HFFc6 (cell line): ENCODE measurements around the gene TSEN2. TPM values are rescaled to one million over a fixed set of nuclear protein-coding genes. Genes with fewer than 3 reads are reported as not detected.

Experiments used
- DNase-seq: peaks from one replicate; pipeline ENCODE4 v3.0.0-alpha.2; 2018
- H3K27ac Mint-ChIP-seq: 2 replicates; pipeline ENCODE4 v1.8.0; 2020; ENCODE audit warnings: mild to moderate bottlenecking, mixed read lengths
- H3K27me3 Mint-ChIP-seq: 2 replicates; pipeline ENCODE4 v1.8.0; 2021; ENCODE audit warnings: mild to moderate bottlenecking, moderate library complexity, mixed read lengths; ENCODE audit not compliant: insufficient read depth
- H3K36me3 Mint-ChIP-seq: 2 replicates; pipeline ENCODE4 v1.8.0; 2021; ENCODE audit warnings: low read depth, mixed read lengths
- H3K4me1 Mint-ChIP-seq: 2 replicates; pipeline ENCODE4 v1.8.0; 2020; ENCODE audit warnings: low read depth, mixed read lengths
- H3K4me3 Mint-ChIP-seq: 2 replicates; pipeline ENCODE4 v1.8.0; 2020; ENCODE audit warnings: mild to moderate bottlenecking, moderate library complexity, mixed read lengths
- H3K9me3 Mint-ChIP-seq: 2 replicates; pipeline ENCODE4 v1.8.0; 2020; ENCODE audit warnings: mild to moderate bottlenecking, mixed read lengths
- total RNA-seq, 6 experiments: library from RNA; stranded (reverse); fragmentation: NEBNext Ultra II Directional; extraction: Animal tissue kit (Norgen Biotek cat#: 25700); gene quantifications; 2 replicates in 1 of 6; 3 replicates in 5 of 6; pipeline ENCODE4 v1.2.3, GENCODE V29; 2021
- TF ChIP-seq, protein P1 (sequence below): fragments of 200-600 bp; sonication (generic); IDR thresholded peaks from 2 replicates; pipeline ENCODE4 v1.5.0; 2021; ENCODE audit warnings: antibody characterized with exemption, mild to moderate bottlenecking

Gene TSEN2
- total RNA-seq, 6 experiments from 2014 or later: 9.3 to 15.5 (median 10.9) TPM

DNA sequence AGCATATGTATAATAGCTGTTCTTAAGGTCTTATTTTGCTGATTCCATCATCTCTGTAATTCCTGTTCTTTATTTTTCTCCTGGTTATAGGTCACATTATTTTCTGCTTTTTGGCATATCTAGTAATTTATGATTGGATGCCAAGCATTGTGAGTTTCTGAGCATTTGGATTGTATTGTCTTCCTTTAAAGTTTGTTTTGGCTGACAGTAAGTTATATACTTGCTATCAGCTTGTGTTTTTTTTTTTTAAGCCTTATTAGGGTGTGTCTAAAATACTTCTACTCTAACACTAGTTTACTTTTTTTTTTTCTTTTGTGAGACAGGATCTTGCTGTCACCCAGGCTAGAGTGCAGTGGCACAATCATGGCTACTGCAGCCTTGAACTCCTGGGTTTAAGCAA lies 82.7 kb downstream of the TSEN2 start:
- peaks cover 35% of the 10 kb centered on the region for H3K36me3 Mint-ChIP-seq
- H3K9me3 Mint-ChIP-seq: no peaks in the 10 kb centered on the region
- no peak overlapping the region for H3K4me3 Mint-ChIP-seq
- H3K4me1 Mint-ChIP-seq: peaks cover 50% of the 10 kb centered on the region
- no peak overlapping the region for H3K27ac Mint-ChIP-seq
- no peak for DNase-seq
- peaks cover 3% of the 10 kb centered on the region; the same call in 1 of the 2 replicates for H3K27me3 Mint-ChIP-seq
- TF ChIP-seq, protein P1, sequence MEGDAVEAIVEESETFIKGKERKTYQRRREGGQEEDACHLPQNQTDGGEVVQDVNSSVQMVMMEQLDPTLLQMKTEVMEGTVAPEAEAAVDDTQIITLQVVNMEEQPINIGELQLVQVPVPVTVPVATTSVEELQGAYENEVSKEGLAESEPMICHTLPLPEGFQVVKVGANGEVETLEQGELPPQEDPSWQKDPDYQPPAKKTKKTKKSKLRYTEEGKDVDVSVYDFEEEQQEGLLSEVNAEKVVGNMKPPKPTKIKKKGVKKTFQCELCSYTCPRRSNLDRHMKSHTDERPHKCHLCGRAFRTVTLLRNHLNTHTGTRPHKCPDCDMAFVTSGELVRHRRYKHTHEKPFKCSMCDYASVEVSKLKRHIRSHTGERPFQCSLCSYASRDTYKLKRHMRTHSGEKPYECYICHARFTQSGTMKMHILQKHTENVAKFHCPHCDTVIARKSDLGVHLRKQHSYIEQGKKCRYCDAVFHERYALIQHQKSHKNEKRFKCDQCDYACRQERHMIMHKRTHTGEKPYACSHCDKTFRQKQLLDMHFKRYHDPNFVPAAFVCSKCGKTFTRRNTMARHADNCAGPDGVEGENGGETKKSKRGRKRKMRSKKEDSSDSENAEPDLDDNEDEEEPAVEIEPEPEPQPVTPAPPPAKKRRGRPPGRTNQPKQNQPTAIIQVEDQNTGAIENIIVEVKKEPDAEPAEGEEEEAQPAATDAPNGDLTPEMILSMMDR: no peak

GRCh38 chr3:12568747-12569146 lies 84.5 kb downstream of the TSEN2 start:
- peaks cover 47% of the 10 kb centered on the region for H3K4me1 Mint-ChIP-seq
- TF ChIP-seq, protein P1: no peak
- no peak overlapping the region for H3K27ac Mint-ChIP-seq
- H3K9me3 Mint-ChIP-seq: no peaks in the 10 kb centered on the region
- no peak overlapping the region for H3K4me3 Mint-ChIP-seq
- DNase-seq: no peak
- H3K36me3 Mint-ChIP-seq: peaks cover 43% of the 10 kb centered on the region
- no peaks in the 10 kb centered on the region for H3K27me3 Mint-ChIP-seq

DNA sequence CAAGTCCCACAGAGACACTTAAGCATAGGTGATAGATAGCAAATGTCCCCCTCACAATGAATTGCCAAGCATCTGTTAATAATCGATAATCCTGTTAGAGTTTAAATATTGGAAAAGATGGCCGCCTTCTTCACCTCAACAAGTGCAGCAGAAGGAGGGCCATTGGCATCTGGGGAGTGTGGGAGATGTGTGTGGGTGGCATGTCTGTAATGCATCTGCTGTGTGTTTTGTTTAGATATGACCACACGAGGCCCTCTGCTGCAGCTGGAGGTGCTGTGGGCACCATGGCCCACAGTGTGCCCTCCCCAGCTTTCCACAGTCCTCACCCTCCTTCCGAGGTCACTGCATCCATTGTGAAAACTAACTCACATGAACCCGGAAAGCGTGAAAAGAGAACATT lies 85.6 kb downstream of the TSEN2 start:
- Mint-ChIP-seq H3K36me3 (peaks cover 52% of the 10 kb centered on the region), H3K9me3 (no peaks in the 10 kb centered on the region), H3K27me3 (no peaks in the 10 kb centered on the region; the same call in 1 of the 2 replicates), H3K27ac (no peak overlapping the region), H3K4me1 (peaks cover 53% of the 10 kb centered on the region), H3K4me3 (no peak overlapping the region)
- DNase-seq: no peak
- TF ChIP-seq, protein P1: no peak

DNA sequence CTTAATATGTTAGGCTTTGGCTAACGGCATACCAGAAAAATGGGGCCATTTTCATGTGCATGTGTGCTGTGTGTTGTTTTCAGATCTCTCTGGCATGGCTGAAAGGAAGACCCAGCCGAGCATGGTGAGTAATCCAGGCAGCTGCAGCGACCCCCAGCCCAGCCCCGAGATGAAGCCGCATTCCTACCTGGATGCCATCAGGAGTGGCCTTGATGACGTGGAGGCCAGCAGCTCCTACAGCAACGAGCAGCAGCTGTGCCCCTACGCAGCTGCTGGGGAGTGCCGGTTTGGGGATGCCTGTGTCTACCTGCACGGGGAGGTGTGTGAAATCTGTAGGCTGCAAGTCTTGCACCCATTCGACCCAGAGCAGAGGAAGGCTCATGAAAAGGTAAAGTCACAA lies 87.7 kb downstream of the TSEN2 start:
- H3K4me3 Mint-ChIP-seq: no peak overlapping the region
- no peak overlapping the region for H3K27ac Mint-ChIP-seq
- peaks cover 61% of the 10 kb centered on the region for H3K4me1 Mint-ChIP-seq
- TF ChIP-seq, protein P1: no peak
- H3K9me3 Mint-ChIP-seq: no peaks in the 10 kb centered on the region
- peaks cover 51% of the 10 kb centered on the region for H3K36me3 Mint-ChIP-seq
- no peak for DNase-seq
- H3K27me3 Mint-ChIP-seq: no peaks in the 10 kb centered on the region; the same call in 1 of the 2 replicates

- H3K4me1 Mint-ChIP-seq: peaks cover 67% of the 10 kb centered on the region
- no peak overlapping the region for H3K4me3 Mint-ChIP-seq
- TF ChIP-seq, protein P1: no peak
- H3K9me3 Mint-ChIP-seq: no peaks in the 10 kb centered on the region
- H3K27me3 Mint-ChIP-seq: no peaks in the 10 kb centered on the region; the same call in 1 of the 2 replicates
- peaks cover 67% of the 10 kb centered on the region for H3K36me3 Mint-ChIP-seq
- DNase-seq: peak; percentile 38
- H3K27ac Mint-ChIP-seq: peak overlapping the region; percentile 66
Measured at GRCh38 chr3:12574131-12574530, 89.9 kb downstream of the TSEN2 start.

DNA sequence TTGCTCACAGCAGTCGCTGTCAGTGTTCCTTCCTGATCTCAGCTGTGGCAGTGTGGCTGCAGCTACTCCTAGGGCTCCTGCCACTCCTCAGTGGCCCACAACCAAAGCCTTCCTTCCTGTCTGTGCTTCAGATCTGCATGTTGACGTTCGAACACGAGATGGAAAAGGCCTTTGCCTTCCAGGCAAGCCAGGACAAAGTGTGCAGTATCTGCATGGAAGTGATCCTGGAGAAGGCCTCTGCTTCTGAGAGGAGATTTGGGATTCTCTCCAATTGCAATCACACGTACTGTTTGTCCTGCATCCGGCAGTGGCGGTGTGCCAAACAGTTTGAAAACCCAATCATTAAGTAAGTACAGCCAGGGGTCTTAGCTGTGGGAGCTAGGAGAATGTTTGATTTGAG lies 90.4 kb downstream of the TSEN2 start:
- DNase-seq: no peak
- H3K27me3 Mint-ChIP-seq: no peaks in the 10 kb centered on the region; the same call in 1 of the 2 replicates
- H3K36me3 Mint-ChIP-seq: peaks cover 69% of the 10 kb centered on the region
- H3K4me3 Mint-ChIP-seq: no peak overlapping the region
- peak overlapping the region; percentile 66 for H3K27ac Mint-ChIP-seq
- TF ChIP-seq, protein P1: no peak
- peaks cover 72% of the 10 kb centered on the region for H3K4me1 Mint-ChIP-seq
- no peaks in the 10 kb centered on the region for H3K9me3 Mint-ChIP-seq
